Ammon's horn (tissue), 1 donor: ENCODE measurements around the gene ASB14.

ENCODE experiments used
- DNase-seq: peaks from one replicate; pipeline ENCODE4 v3.0.0-alpha.2; 2016; ENCODE audit warnings: low spot score

The ASB14 gene

GRCh38 chr3:57261119-57261518 is 31.4 kb downstream of the ASB14 start:
- DNase-seq = no peak

GRCh38 chr3:57257678-57258077 is 34.8 kb downstream of the ASB14 start:
- DNase-seq = no peak

DNA sequence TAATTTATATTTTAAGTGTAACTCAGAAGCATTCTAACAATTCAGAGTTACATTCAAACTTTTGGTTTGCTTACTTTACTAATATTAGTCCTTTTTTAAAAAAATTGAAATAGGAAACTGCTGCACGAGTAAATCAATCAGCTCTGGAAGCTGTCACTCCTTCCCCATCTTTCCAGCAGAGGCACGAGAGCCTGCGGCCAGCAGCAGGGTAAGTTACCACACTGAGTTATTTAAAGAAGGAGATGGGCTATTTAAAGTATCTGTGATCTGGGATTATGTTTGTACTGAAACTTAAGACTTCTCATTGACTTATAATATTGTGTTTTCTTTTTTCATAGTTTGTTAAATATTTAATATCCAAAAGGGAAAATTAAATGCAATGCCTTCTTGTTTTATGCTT is 35.6 kb downstream of the ASB14 start:
- DNase-seq = no peak

- no peak for DNase-seq
Measured at GRCh38 chr3:57252404-57252803, 40.1 kb downstream of the ASB14 start.

- DNase-seq = no peak
Measured at GRCh38 chr3:57244946-57245345, 47.5 kb downstream of the ASB14 start.

GRCh38 chr3:57234613-57235575 is 57.6 kb downstream of the ASB14 start:
- no peak for DNase-seq

- no peak for DNase-seq
Measured at GRCh38 chr3:57233799-57234198, 58.7 kb downstream of the ASB14 start.

DNA sequence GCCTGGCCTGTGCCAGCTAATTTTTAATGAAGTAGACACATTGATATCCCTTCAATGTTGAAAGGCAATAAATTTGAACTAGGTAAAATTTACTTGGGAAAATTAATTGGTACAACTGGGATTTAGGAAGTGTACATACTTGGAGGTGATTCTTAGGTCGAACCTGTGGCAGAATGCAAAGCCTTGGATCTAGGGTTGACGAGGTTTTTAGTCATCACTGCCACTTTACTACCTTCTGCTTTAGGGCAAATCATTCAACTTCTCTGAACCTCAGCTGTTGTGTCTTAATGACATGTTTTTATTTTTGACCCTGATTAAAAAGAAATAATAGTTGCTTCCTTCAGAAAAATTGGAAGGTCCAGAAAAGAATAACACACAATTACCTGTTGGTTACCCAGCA is 62.5 kb downstream of the ASB14 start:
- DNase-seq = no peak

- DNase-seq = peak; percentile 81
Measured at GRCh38 chr3:57227930-57228751, 64.3 kb downstream of the ASB14 start.

DNA sequence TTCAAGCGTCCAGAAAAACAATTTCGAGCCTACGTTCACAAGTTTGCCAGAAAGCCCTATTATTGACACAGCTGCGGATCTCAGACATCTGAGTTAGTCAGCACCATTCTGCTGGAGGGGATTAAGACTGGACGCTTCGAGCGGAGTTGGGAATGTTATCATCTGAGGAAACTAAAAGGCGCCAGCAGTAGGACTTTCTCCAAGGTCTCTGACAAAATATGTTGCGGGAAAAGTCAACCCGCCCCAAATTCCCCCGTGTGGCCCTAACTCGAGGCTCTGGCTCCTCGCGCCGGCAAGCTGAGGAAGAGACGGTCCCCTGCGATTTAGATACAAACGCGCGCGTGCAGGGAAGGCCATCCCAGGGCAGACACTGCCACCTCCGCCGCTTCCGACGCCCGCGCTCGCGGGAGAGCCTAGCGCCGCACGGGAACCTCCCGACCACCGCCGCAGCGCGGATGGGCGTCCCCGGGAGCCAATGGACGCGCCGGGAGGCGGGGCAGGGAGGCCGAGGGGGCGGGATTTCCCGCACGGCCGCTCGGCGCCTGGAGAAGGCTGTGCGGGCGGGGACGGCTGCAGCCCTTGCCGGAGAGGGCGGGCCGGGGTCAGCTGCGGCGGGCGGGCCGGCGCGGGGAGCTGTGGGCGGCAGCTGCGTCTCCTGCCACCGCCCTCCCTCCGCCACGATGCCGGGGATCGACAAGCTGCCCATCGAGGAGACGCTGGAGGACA is 65.1 kb downstream of the ASB14 start, which contains the start of gene APPL1:
TSS of gene APPL1 (plus strand) at position 526 of the 726 bp plus-strand sequence. CDS start at position 681, 155 bp downstream.
- peak; percentile 95 for DNase-seq

DNA sequence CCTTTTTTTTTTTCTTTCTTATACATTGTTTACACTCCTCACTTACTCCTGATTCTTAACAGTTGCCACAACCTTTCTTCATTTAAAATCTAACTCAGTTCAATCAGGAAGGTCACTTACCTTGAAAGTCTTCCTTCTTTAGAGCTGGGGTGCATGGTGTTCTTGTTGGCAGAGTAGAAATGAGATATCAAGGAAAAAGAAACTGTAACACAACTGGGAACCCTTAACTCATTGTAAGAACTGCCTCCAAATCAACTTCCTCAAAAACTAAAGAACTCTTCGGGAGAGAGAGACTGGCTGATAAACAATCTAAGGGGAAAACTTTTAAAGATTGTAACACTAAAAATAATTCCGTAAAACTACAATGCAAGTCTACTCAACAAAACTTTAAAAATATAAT is 66.3 kb downstream of the ASB14 start:
- no peak for DNase-seq

DNA sequence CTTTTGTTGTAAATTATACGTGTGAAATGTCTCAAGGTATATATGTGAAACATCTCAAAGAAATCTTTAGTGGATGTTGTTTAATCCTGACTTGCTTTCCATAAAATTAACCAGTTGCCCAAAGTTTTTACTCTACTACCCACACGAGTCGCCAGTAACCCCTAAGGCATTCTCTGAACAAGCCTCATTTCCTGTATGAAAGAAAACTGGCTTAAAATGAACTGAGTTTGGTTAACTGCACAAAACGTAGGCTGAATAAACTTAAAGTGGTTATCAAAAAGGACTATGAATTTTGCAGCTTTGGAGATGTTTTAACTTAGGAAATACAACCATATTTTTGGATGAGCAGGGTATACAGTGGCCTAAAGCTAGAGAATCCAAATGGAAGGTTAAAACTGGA is 67.6 kb downstream of the ASB14 start:
- no peak for DNase-seq

- DNase-seq = peak; percentile 38
Measured at GRCh38 chr3:57221883-57222282, 70.6 kb downstream of the ASB14 start.
